Chondrocyte (in vitro differentiated cells): ENCODE results near the gene LIN7C. TPM values are rescaled to one million over a fixed set of nuclear protein-coding genes. Genes with fewer than 3 reads are reported as not detected.
A peak's percentile ranks its signal among the peaks of the same experiment; 100 is the strongest.

Experiments used
- DNase-seq: peaks from one replicate; pipeline ENCODE4 v3.0.0; 2021; ENCODE audit warnings: mixed read lengths, low spot score
- H3K27ac Mint-ChIP-seq: one replicate; pipeline ENCODE4 v1.8.0; 2021; ENCODE audit warnings: mild to moderate bottlenecking, moderate library complexity, mixed read lengths; ENCODE audit not compliant: unreplicated experiment
- H3K27me3 Mint-ChIP-seq: 2 replicates; pipeline ENCODE4 v1.8.0; 2021; ENCODE audit warnings: low read depth, mixed read lengths
- H3K36me3 Mint-ChIP-seq: 2 replicates; pipeline ENCODE4 v1.8.0; 2021; ENCODE audit warnings: low read depth, mixed read lengths
- H3K4me1 Mint-ChIP-seq: 2 replicates; pipeline ENCODE4 v1.8.0; 2021; ENCODE audit warnings: low read depth, mild to moderate bottlenecking, mixed read lengths
- H3K4me3 Mint-ChIP-seq: one replicate; pipeline ENCODE4 v1.8.0; 2021; ENCODE audit warnings: mild to moderate bottlenecking, moderate library complexity, mixed read lengths; ENCODE audit not compliant: unreplicated experiment
- H3K9me3 Mint-ChIP-seq: 2 replicates; pipeline ENCODE4 v1.8.0; 2021; ENCODE audit warnings: low read depth, mixed read lengths
- CTCF ChIP-seq: fragments of 200-600 bp; sonication (generic); IDR thresholded peaks from 2 replicates; pipeline ENCODE4 v1.5.0; 2021; ENCODE audit warnings: antibody characterized with exemption, mild to moderate bottlenecking, moderate library complexity
- total RNA-seq: library from RNA; stranded (reverse); gene quantifications from 3 replicates; pipeline ENCODE4 v1.2.1, GENCODE V29; 2021

LIN7C gene
- total RNA-seq, 1 donor from 2014 or later = 20.4 TPM

- no peak for DNase-seq
- no peaks in the 10 kb centered on the region for H3K9me3 Mint-ChIP-seq
- H3K27me3 Mint-ChIP-seq = no peaks in the 10 kb centered on the region
- TF ChIP-seq CTCF = no peak
- H3K4me1 Mint-ChIP-seq = peaks cover 84% of the 10 kb centered on the region
- no peaks in the 10 kb centered on the region for H3K36me3 Mint-ChIP-seq
- H3K27ac Mint-ChIP-seq = peak overlapping the region; percentile 87
- H3K4me3 Mint-ChIP-seq = peak overlapping the region; percentile 24
These were observed 42.3 kb downstream of the LIN7C start for GRCh38 chr11:27464289-27464696.

- H3K4me1 Mint-ChIP-seq = peaks cover 84% of the 10 kb centered on the region
- no peak overlapping the region for H3K4me3 Mint-ChIP-seq
- H3K36me3 Mint-ChIP-seq = no peaks in the 10 kb centered on the region
These were observed 44.0 kb downstream of the LIN7C start for GRCh38 chr11:27462543-27462942.

GRCh38 chr11:27460158-27460978, 46.2 kb downstream of the LIN7C start:
- Mint-ChIP-seq H3K27me3 (no peaks in the 10 kb centered on the region), H3K9me3 (no peaks in the 10 kb centered on the region), H3K27ac (peak overlapping the region; percentile 60), H3K4me3 (no peak overlapping the region), H3K4me1 (peaks cover 92% of the 10 kb centered on the region), H3K36me3 (no peaks in the 10 kb centered on the region)
- TF ChIP-seq CTCF = no peak
- no peak for DNase-seq

More at GRCh38 chr11:27462543-27462942, 44.0 kb downstream of the LIN7C start:
- H3K27me3 Mint-ChIP-seq = no peaks in the 10 kb centered on the region
- TF ChIP-seq CTCF = no peak
- DNase-seq = no peak
- no peaks in the 10 kb centered on the region for H3K9me3 Mint-ChIP-seq
- H3K27ac Mint-ChIP-seq = peak overlapping the region; percentile 60

- Mint-ChIP-seq H3K9me3 (no peaks in the 10 kb centered on the region), H3K36me3 (no peaks in the 10 kb centered on the region), H3K4me3 (no peak overlapping the region), H3K27ac (peak overlapping the region; percentile 52), H3K27me3 (no peaks in the 10 kb centered on the region), H3K4me1 (peaks cover 90% of the 10 kb centered on the region)
- no peak for DNase-seq
- no peak for TF ChIP-seq CTCF
These were observed 47.4 kb downstream of the LIN7C start for GRCh38 chr11:27459191-27459590.

GRCh38 chr11:27458182-27458581, 48.4 kb downstream of the LIN7C start:
- DNase-seq = no peak
- Mint-ChIP-seq H3K4me3 (no peak overlapping the region), H3K36me3 (no peaks in the 10 kb centered on the region), H3K27me3 (no peaks in the 10 kb centered on the region), H3K9me3 (no peaks in the 10 kb centered on the region), H3K27ac (peak overlapping the region; percentile 84), H3K4me1 (peaks cover 88% of the 10 kb centered on the region)
- no peak for TF ChIP-seq CTCF
